ENCODE data around the gene CCRL2. TPM values are rescaled to one million over a fixed set of nuclear protein-coding genes. Genes with fewer than 3 reads are reported as not detected.
"Not testable (repeated sequence)": the region's sequence is repeated elsewhere in the genome, so short reads cannot be mapped to it uniquely, and the experiment has no call there.

Gene CCRL2
- total and polyA plus RNA-seq, 2 of the 8 experiments (the other 6 are each of a cell fraction or from before 2014, with no cell fraction given): not detected

- H2AK5ac ChIP-seq (ENCODE audit: low read depth, low read length); H3K4me1 ChIP-seq (replicated peaks in 1 of 4; ENCODE audit: control insufficient read depth in 3 of 4, insufficient read depth in 4 of 4, low read length in 3 of 4); H3K36me3 ChIP-seq (ENCODE audit: control insufficient read depth in 2 of 4, insufficient read depth in 4 of 4, low read length in 3 of 4); H3K4ac ChIP-seq (replicated peaks; ENCODE audit: insufficient read length, low read depth, low read length); H2BK20ac ChIP-seq (ENCODE audit: low read length); H2BK15ac ChIP-seq (ENCODE audit: low read length); H2BK120ac ChIP-seq (replicated peaks; ENCODE audit: low read depth, low read length); H4K20me1 ChIP-seq (replicated peaks in 1 of 2; ENCODE audit: control insufficient read depth in 1 of 2, insufficient read depth in 2 of 2, low read length in 2 of 2); H3K23me2 ChIP-seq (ENCODE audit: low read depth, low read length); POLR2A ChIA-PET (ENCODE audit: partially characterized antibody); H3K27me3 ChIP-seq (replicated peaks in 1 of 4; ENCODE audit: control insufficient read depth in 3 of 4, extremely low read depth in 1 of 4, insufficient read depth in 3 of 4, low read length in 3 of 4); H3K9me3 ChIP-seq (ENCODE audit: insufficient read depth in 2 of 2, low read depth in 1 of 2, low read length in 1 of 2); H3K18ac ChIP-seq (ENCODE audit: extremely low read depth, low read length); H4K91ac ChIP-seq (replicated peaks; ENCODE audit: insufficient read length, low read length); H3K79me2 ChIP-seq (ENCODE audit: control insufficient read depth in 1 of 2, insufficient read depth in 2 of 2, low read length in 2 of 2); H3K79me1 ChIP-seq (ENCODE audit: low read depth, low read length); H4K5ac ChIP-seq (ENCODE audit: insufficient read length, low read depth, low read length); H3K4me2 ChIP-seq (ENCODE audit: insufficient read depth in 1 of 2, low read depth in 2 of 2, low read length in 2 of 2); H3K27ac ChIP-seq (ENCODE audit: low read depth, low read length); H2BK12ac ChIP-seq (ENCODE audit: low read depth, low read length); H3K14ac ChIP-seq (ENCODE audit: insufficient read length); H2BK5ac ChIP-seq (ENCODE audit: low read depth, low read length); H3K9ac ChIP-seq (replicated peaks in 1 of 4; ENCODE audit: extremely low read depth in 1 of 4, low read depth in 3 of 4, low read length in 3 of 4); H3K23ac ChIP-seq (ENCODE audit: insufficient read length); FAIRE-seq; H3K56ac ChIP-seq (replicated peaks; ENCODE audit: insufficient read length, low read depth, low read length); H2AFZ ChIP-seq (ENCODE audit: low read length); H4K8ac ChIP-seq (ENCODE audit: extremely low read depth, insufficient read depth, low read length); DNase-seq (ENCODE audit: low read depth in 1 of 2, low spot score in 2 of 2); H3K4me3 ChIP-seq (ENCODE audit: extremely low read depth in 1 of 4, insufficient read depth in 2 of 4, low read depth in 3 of 4, low read length in 4 of 4): not testable (repeated sequence)
- 88% methylated on average over 4 of the region's 4 CpGs; no CpG with 5 or more reads in 1 of the 2 experiments for WGBS, 2 experiments (ENCODE audit: extremely low coverage in 1 of 2, insufficient coverage in 1 of 2, insufficient read length in 1 of 2, insufficient replicate concordance in 2 of 2, low coverage in 1 of 2, low lambda C conversion rate in 2 of 2, missing lambda C conversion rate in 1 of 2)
- CTCF ChIA-PET (ENCODE audit: partially characterized antibody): interaction anchor here (1.1 to 3.8 kb wide), 3 partner anchors 7 to 41 kb away, joined by 3 to 16 read pairs (median 3); no protein-coding TSS in a partner anchor
Measured at GRCh38 chr3:46402902-46403301, 4.2 kb upstream of the CCRL2 start.

Data from H1 (cell line).